MM.1S (cell line): Measurements from ENCODE around the gene BEX1.

ENCODE experiments used
- CTCF ChIP-seq: fragments of 300-600 bp; sonication (generic); IDR thresholded peaks from 2 replicates; pipeline ENCODE4 v1.5.1; 2016; ENCODE audit warnings: antibody characterized with exemption, low read length, mixed read lengths
- EZH2 ChIP-seq: fragments of 300-600 bp; sonication (generic); optimal IDR thresholded peaks from 2 replicates; pipeline ENCODE3; 2017; ENCODE audit warnings: low read depth, mild to moderate bottlenecking, antibody characterized with exemption, low read length, mixed read lengths

DNA sequence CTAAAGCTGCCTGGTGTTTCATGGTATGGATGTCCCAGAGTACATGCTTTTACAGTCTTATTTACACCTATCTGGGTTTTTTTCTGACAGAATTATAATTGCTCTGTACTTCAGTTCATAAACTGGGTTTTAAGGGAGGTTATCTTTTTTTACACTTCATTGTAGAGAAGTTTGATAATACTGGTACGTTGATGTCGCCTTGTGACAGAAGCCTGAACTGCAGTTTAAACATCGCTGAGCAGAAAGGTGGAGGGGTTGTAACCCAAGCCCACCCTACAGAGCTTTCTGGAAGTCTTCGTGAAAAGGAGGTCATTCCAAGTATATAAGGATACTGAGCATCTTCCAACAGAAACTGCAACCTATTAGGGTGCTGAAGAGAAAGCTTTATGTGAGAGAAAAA is 46.4 kb downstream of the BEX1 start:
- TF ChIP-seq CTCF (no peak), EZH2 (no peak)
